NCI-H446 (cell line): ENCODE results near the gene KYNU.
"Not testable (repeated sequence)": the region's sequence is repeated elsewhere in the genome, so short reads cannot be mapped to it uniquely, and the experiment has no call there.

Experiments
- DNase-seq, 2 experiments: peaks; one replicate each; lab custom pipeline; 2025; lab: John Stamatoyannopoulos, UW

KYNU gene

DNA sequence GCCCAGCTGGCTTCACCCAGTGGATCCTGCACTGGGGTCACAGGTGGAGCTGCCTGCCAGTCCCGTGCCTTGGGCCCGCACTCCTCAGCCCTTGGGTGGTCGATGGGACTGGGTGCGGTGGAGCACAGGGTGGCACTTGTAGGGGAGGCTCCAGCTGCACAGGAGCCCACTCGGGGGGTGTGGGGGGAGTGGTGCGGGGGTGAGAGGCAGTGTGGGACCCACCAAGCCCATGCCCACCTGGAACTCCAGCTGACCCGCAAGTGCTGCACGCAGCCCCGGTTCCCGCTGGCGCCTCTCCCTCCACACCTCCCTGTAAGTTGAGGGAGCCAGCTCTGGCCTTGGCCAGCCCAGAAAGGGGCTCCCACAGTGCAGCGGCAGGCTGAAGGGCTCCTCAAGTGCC, 212.1 kb downstream of the KYNU start:
- not testable (repeated sequence) for DNase-seq
